Ovary (tissue), 3 donors: ENCODE results near the gene AP3M1.

Experiments
- EP300 ChIP-seq: sonication (generic); formaldehyde crosslinking; IDR thresholded peaks from one replicate; pipeline ENCODE4 v1.6.1; 2017; ENCODE audit warnings: antibody characterized with exemption
- POLR2A ChIP-seq: fragments of 450-650 bp; IDR thresholded peaks from one replicate; pipeline ENCODE4 v1.6.1; 2017; ENCODE audit warnings: antibody characterized with exemption, mild to moderate bottlenecking, moderate library complexity
- TF ChIP-seq, protein P1 (sequence below), 3 donors: fragments of 450-650 bp in 2 of 3; fragments of 200-600 bp in 1 of 3; IDR thresholded peaks; one replicate each; pipeline versions ENCODE4 v1.5.1 to v1.8.0; 2016 to 2022; ENCODE audit warnings: antibody characterized with exemption in 3 of 3, mild to moderate bottlenecking in 1 of 3
- donor health status: DM: no; HTN: no; CAD: no.

DNA sequence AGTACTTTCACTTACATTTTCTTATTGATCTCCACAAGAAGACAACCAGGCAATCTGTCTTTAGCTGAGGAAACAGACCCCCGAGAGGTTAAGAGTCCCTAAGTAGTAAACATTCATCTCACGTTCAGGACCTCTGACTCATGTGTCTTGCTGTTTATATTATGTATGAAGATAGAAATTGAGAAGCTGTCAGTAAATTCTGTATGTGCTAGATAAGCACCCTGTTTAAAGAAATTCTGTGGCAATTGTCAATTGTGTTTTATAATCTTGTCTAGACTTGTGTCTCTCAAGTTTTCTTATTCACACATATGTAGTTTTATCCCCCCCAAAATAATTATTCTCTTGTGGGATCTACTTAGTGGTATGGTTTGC is 14.9 kb upstream of the AP3M1 start:
- TF ChIP-seq, protein P1, sequence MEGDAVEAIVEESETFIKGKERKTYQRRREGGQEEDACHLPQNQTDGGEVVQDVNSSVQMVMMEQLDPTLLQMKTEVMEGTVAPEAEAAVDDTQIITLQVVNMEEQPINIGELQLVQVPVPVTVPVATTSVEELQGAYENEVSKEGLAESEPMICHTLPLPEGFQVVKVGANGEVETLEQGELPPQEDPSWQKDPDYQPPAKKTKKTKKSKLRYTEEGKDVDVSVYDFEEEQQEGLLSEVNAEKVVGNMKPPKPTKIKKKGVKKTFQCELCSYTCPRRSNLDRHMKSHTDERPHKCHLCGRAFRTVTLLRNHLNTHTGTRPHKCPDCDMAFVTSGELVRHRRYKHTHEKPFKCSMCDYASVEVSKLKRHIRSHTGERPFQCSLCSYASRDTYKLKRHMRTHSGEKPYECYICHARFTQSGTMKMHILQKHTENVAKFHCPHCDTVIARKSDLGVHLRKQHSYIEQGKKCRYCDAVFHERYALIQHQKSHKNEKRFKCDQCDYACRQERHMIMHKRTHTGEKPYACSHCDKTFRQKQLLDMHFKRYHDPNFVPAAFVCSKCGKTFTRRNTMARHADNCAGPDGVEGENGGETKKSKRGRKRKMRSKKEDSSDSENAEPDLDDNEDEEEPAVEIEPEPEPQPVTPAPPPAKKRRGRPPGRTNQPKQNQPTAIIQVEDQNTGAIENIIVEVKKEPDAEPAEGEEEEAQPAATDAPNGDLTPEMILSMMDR (IDR thresholded peaks at IDR 0.05) = no peak
- TF ChIP-seq EP300 (no peak), POLR2A (no peak)
